Left renal cortex interstitium (tissue), 4 donors: ENCODE data around the gene SSUH2. TPM values are rescaled to one million over a fixed set of nuclear protein-coding genes. Genes with fewer than 3 reads are reported as not detected.
"Not testable (repeated sequence)": the region's sequence is repeated elsewhere in the genome, so short reads cannot be mapped to it uniquely, and the experiment has no call there.

Experiments
- DNase-seq, 4 donors: peaks; one replicate each; pipeline ENCODE4 v3.0.0-alpha.2; 2013; ENCODE audit warnings: low read depth in 4 of 4, low spot score in 2 of 4, missing footprints in 1 of 4
- polyA plus RNA-seq, 4 donors: library from polyadenylated mRNA; unstranded; fragments of 120-200 nt; gene quantifications; one replicate each; pipeline ENCODE4 v1.2.1, GENCODE V29; 2013; ENCODE audit not compliant: insufficient read length in 4 of 4

Gene SSUH2
- polyA plus RNA-seq, 4 donors: 4.1 to 5.7 (median 4.7) TPM

GRCh38 chr3:8584661-8585060 is 59.9 kb downstream of the SSUH2 start:
- no peak for DNase-seq

GRCh38 chr3:8581806-8582445 is 62.7 kb downstream of the SSUH2 start:
- DNase-seq: no peak

GRCh38 chr3:8581373-8581772 is 63.2 kb downstream of the SSUH2 start:
- DNase-seq: no peak

GRCh38 chr3:8580434-8580833 is 64.2 kb downstream of the SSUH2 start:
- DNase-seq: not testable (repeated sequence)

- no peak for DNase-seq
Measured at GRCh38 chr3:8579943-8580342, 64.7 kb downstream of the SSUH2 start.

GRCh38 chr3:8579096-8579495 is 65.5 kb downstream of the SSUH2 start:
- DNase-seq: no peak

- DNase-seq: no peak
Measured at GRCh38 chr3:8578282-8578681, 66.3 kb downstream of the SSUH2 start.

- no peak for DNase-seq
Measured at GRCh38 chr3:8576841-8577571, 67.6 kb downstream of the SSUH2 start.

GRCh38 chr3:8576436-8576835 is 68.2 kb downstream of the SSUH2 start:
- DNase-seq: no peak

GRCh38 chr3:8575364-8576104 is 69.1 kb downstream of the SSUH2 start:
- DNase-seq: no peak

GRCh38 chr3:8574670-8575322 is 69.8 kb downstream of the SSUH2 start:
- no peak for DNase-seq

- no peak for DNase-seq
Measured at GRCh38 chr3:8574040-8574669, 70.4 kb downstream of the SSUH2 start.

GRCh38 chr3:8573342-8573926 is 71.2 kb downstream of the SSUH2 start:
- no peak for DNase-seq

- DNase-seq: no peak
Measured at GRCh38 chr3:8571256-8571655, 73.3 kb downstream of the SSUH2 start.

Other genes starting within 250 kb of the SSUH2 start
- gene LMCD1, start 143.0 kb downstream of the SSUH2 start, polyA plus RNA-seq: 10 to 100 TPM; 28.6 to 32.4 (median 30.7) TPM
- gene CAV3, start 89.0 kb upstream of the SSUH2 start, polyA plus RNA-seq: under 1 TPM; 0.43 to 0.86 (median 0.63) TPM
- gene OXTR, start 124.8 kb upstream of the SSUH2 start, polyA plus RNA-seq: 1 to 10 TPM in 3 of 4 donors, under 1 TPM in 1; 0.72 to 2.1 (median 1.5) TPM